Psoas muscle (tissue), 8 donors: Measurements from ENCODE around the gene SUCLA2. TPM values are rescaled to one million over a fixed set of nuclear protein-coding genes. Genes with fewer than 3 reads are reported as not detected.
"Not testable (repeated sequence)": the region's sequence is repeated elsewhere in the genome, so short reads cannot be mapped to it uniquely, and the experiment has no call there.

ENCODE experiments used
- ATAC-seq, 4 donors: fragments of 200-7000 bp; cut with Tn5 transposase; one replicate each; pipeline ENCODE4 v1.9.1; 2020; ENCODE audit warnings: moderate library complexity in 3 of 4, mild to moderate bottlenecking in 2 of 4
- DNase-seq, 2 donors: peaks; one replicate each; pipeline ENCODE4 v3.0.0-alpha.2; 2020
- H3K27ac ChIP-seq: fragments of 200-600 bp; one replicate; pipeline ENCODE4 v1.8.0; 2022
- H3K27me3 ChIP-seq, 3 donors: fragments of 200-600 bp in 1 of 3; one replicate each; pipeline versions ENCODE4 v1.6.1 to v1.8.0; 2013 to 2022; ENCODE audit warnings: low read length in 2 of 3, mild to moderate bottlenecking in 2 of 3, moderate library complexity in 1 of 3; ENCODE audit not compliant: insufficient read depth in 3 of 3
- H3K36me3 ChIP-seq, 2 donors: fragments of 200-600 bp in 1 of 2; one replicate each; pipeline versions ENCODE4 v1.6.1 to v1.8.0; 2013 to 2022; ENCODE audit warnings: low read depth in 1 of 2, mild to moderate bottlenecking in 1 of 2, moderate library complexity in 1 of 2; ENCODE audit not compliant: insufficient read depth in 1 of 2
- H3K4me1 ChIP-seq: fragments of 200-600 bp; one replicate; pipeline ENCODE4 v1.8.0; 2022
- H3K4me3 ChIP-seq: fragments of 200-600 bp; one replicate; pipeline ENCODE4 v1.8.0; 2022; ENCODE audit warnings: mild to moderate bottlenecking
- H3K9me3 ChIP-seq: fragments of 200-600 bp; one replicate; pipeline ENCODE4 v1.8.0; 2022
- CTCF ChIP-seq: fragments of 200-600 bp; IDR thresholded peaks from one replicate; pipeline ENCODE4 v1.8.0; 2022; ENCODE audit warnings: antibody characterized with exemption
- WGBS, 3 donors: extraction: QIAGEN DNeasy Blood & Tissue Kit; methylation state at CpG; one replicate each; pipeline versions ENCODE4 v1.1.6 to v1.1.7; 2013; 5-methylcytosine and 5-hydroxymethylcytosine counted together
- intact Hi-C, 2 donors: fragments of 100-400 bp; cut with DNase I; formaldehyde crosslinking; loops; one replicate each; pipeline versions ENCODE4 v1.11.0 to v1.14.2; 2022
- polyA plus RNA-seq, 3 donors: library from polyadenylated mRNA; stranded (reverse); fragments of 200-250 nt; gene quantifications; one replicate each; pipeline ENCODE4 v1.2.3, GENCODE V29; 2013
- total RNA-seq, 4 donors: library from RNA; stranded (reverse); fragmentation: NEBNext Ultra II Directional in 2 of 4; extraction: Animal tissue kit (Norgen Biotek cat#: 25700) in 2 of 4; gene quantifications; one replicate each; pipeline versions ENCODE4 v1.2.1 to v1.2.4, GENCODE V29; 2021 to 2023
- donor health status: healthy with polysubstance abuse.
- donor health status: DM: no; HTN: no; CAD: no; lungs with moderate emphysema.
- donor health status: Bipolar disorder and iron deficiency.
- donor health status: healthy.
- donor health status: DM: yes; HTN: yes; CAD: no.
- donor health status: DM: no; HTN: no; CAD: no.
- donor health status: DM: no; HTN: no; CAD: no.
- donor health status: DM: yes; HTN: yes; CAD: no.

SUCLA2 gene
- total and polyA plus RNA-seq, 7 donors = 83.9 to 131 (median 103) TPM

DNA sequence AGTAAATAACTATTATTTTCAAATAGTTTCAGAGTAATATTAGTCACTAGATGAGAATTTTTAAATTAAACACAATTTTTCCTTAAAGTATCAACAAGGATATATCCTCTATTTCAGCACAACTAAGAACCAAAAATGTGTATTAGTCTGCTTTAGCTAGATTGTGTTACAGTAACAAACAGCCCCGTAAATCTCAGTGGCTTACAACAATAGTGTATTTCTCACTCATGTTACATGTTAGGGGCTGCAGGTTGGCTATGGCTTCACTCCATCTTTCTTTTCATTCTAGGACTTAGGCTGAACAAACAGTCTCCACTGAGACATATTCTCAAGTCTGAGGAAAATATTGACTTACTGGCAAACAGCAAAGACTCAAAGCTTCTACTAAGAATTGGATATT, 11.6 kb upstream of the SUCLA2 start:
- Histone ChIP-seq H3K36me3 (no peaks in the 10 kb centered on the region), H3K9me3 (no peaks in the 10 kb centered on the region), H3K27ac (no peak overlapping the region), H3K4me1 (no peaks in the 10 kb centered on the region), H3K4me3 (no peak overlapping the region), H3K27me3 (no peaks in the 10 kb centered on the region)
- ATAC-seq (no peak), DNase-seq (no peak)
- intact Hi-C loops = no loop called here
- WGBS, 3 donors = 93 to 100% (median 95%) methylated on average over 1 of the region's 1 CpG
- TF ChIP-seq CTCF = no peak

- H3K36me3 ChIP-seq = no peaks in the 10 kb centered on the region
- intact Hi-C loops = no loop called here
- H3K4me3 ChIP-seq = no peak overlapping the region
- H3K27me3 ChIP-seq = no peaks in the 10 kb centered on the region
- H3K4me1 ChIP-seq = no peaks in the 10 kb centered on the region
- no peaks in the 10 kb centered on the region for H3K9me3 ChIP-seq
- no peak overlapping the region for H3K27ac ChIP-seq
- no peak for ATAC-seq
- DNase-seq = no peak
- TF ChIP-seq CTCF = no peak
- 70 to 86% (median 71%) methylated on average over 4 of the region's 4 CpGs for WGBS, 3 donors
Measured at GRCh38 chr13:48010698-48011097, 9.6 kb upstream of the SUCLA2 start.

DNA sequence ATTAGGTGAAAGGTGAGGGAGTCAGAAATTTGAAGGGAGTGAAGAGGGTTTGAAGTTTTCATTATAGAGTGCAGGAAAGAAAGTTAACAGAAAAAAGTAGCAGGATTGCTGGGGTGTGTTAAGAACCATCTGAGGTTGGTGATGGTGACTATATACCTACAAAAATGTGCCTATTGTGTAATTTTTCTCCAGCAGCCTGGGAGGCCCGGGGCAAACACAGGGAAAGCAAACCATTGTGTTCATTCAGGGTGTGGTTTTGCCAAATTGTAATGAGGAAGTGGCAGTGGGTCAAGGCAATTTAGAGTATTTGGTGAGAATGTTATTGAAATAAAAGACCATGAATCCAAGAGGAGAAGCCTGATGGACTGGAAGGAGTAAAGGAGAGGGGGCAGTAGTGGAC, 8.2 kb upstream of the SUCLA2 start:
- intact Hi-C loops = no loop called here
- 68 to 82% (median 75%) methylated on average over 1 of the region's 1 CpG for WGBS, 3 donors
- Histone ChIP-seq H3K27me3 (no peaks in the 10 kb centered on the region), H3K27ac (no peak overlapping the region), H3K4me1 (no peaks in the 10 kb centered on the region), H3K4me3 (no peak overlapping the region), H3K36me3 (no peaks in the 10 kb centered on the region), H3K9me3 (no peaks in the 10 kb centered on the region)
- no peak for DNase-seq
- no peak for TF ChIP-seq CTCF
- ATAC-seq = no peak

DNA sequence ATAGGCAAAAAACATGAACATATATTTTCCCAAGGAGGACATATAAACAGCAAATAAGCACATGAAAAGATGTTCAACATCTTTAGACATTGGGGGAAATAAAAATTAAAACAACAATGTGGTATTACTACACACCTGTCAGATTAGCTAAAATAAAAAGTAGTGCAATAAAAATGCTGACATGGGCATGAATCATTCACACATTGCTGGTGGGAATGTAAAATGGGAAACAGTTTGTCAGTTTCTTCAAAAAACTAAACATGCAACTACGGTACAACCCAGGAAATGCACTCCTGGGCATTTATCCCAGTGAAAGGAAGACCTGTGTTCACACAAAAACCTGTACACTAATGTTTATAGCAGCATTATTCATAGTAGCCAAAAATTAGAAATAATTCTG, 5.3 kb upstream of the SUCLA2 start:
- Histone ChIP-seq H3K36me3 (no peaks in the 10 kb centered on the region), H3K27me3 (no peaks in the 10 kb centered on the region), H3K4me1 (no peaks in the 10 kb centered on the region), H3K4me3 (no peak overlapping the region), H3K27ac (no peak overlapping the region), H3K9me3 (no peaks in the 10 kb centered on the region)
- WGBS, 3 donors = 45 to 85% (median 56%) methylated on average over 1 of the region's 1 CpG
- TF ChIP-seq CTCF = no peak
- no peak for DNase-seq
- ATAC-seq = no peak
- intact Hi-C loops = no loop called here

GRCh38 chr13:48004201-48004600, 3.1 kb upstream of the SUCLA2 start:
- Histone ChIP-seq H3K27me3 (no peaks in the 10 kb centered on the region), H3K36me3 (no peaks in the 10 kb centered on the region), H3K4me1 (peaks cover under 1% of the 10 kb centered on the region), H3K4me3 (no peak overlapping the region), H3K9me3 (no peaks in the 10 kb centered on the region), H3K27ac (no peak overlapping the region)
- DNase-seq (no peak), ATAC-seq (no peak)
- WGBS, 3 donors = 89 to 97% (median 94%) methylated on average over 2 of the region's 2 CpGs
- intact Hi-C loops = loop anchor here in 1 of 2 donors (5.0 kb wide), 1 partner anchor 33 kb away; the partner anchor contains the start of gene NUDT15
- no peak for TF ChIP-seq CTCF

GRCh38 chr13:48001999-48002398, 926 bp upstream of the SUCLA2 start:
- H3K9me3 ChIP-seq, H3K36me3 ChIP-seq, ATAC-seq, H3K4me1 ChIP-seq, DNase-seq, H3K27ac ChIP-seq, H3K27me3 ChIP-seq, H3K4me3 ChIP-seq: not testable (repeated sequence)
- 49 to 57% (median 49%) methylated on average over 5 of the region's 5 CpGs for WGBS, 3 donors
- intact Hi-C loops = loop anchor here in 1 of 2 donors (5.0 kb wide), 1 partner anchor 35 kb away; the partner anchor contains the start of gene NUDT15
